Measurements from ENCODE around the gene PARD6G. TPM values are rescaled to one million over a fixed set of nuclear protein-coding genes. Genes with fewer than 3 reads are reported as not detected.

PARD6G gene
- total and polyA plus RNA-seq, 2 experiments from 2014 or later, result 6.9 to 18.5 TPM

- TF ChIP-seq ZNF462 (CRISPR knock-in tag; IDR thresholded peaks at IDR 0.05) (no peak), STAT1 (IDR thresholded peaks at IDR 0.05; ENCODE audit: unreplicated experiment) (no peak), ZNF331 (CRISPR knock-in tag; IDR thresholded peaks at IDR 0.05; ENCODE audit: low read depth) (no peak), ZNF114 (CRISPR knock-in tag; IDR thresholded peaks at IDR 0.05) (no peak), CTCF (conservative IDR thresholded peaks at IDR 0.05; ENCODE audit: low read depth in 2 of 2) (no peak), POLR2AphosphoS5 (IDR thresholded peaks at IDR 0.05; ENCODE audit: low read depth) (no peak)
Observed at GRCh38 chr18:80229363-80229762, 18.0 kb downstream of the PARD6G start (continued).

GRCh38 chr18:80228051-80228848, 19.1 kb downstream of the PARD6G start:
- Histone ChIP-seq H3K9me2 (ENCODE audit: insufficient read depth) (no peaks in the 10 kb centered on the region), H2AFZ (no peak overlapping the region), H3K4me1 (ENCODE audit: insufficient read depth) (peaks cover 9% of the 10 kb centered on the region), H4K20me1 (replicated peaks; ENCODE audit: insufficient read depth) (0 out of 2 replicates have a peak, but pooled peaks cover 5% of the 10 kb centered on the region), H3K4me2 (no peak overlapping the region), H3K79me2 (replicated peaks; ENCODE audit: insufficient read depth) (0 out of 2 replicates have a peak, but pooled peaks cover 4% of the 10 kb centered on the region), H3K4me3 (no peak overlapping the region), H3K36me3 (ENCODE audit: insufficient read depth) (no peaks in the 10 kb centered on the region), H3F3A (replicated peaks; ENCODE audit: low read depth) (no peaks in the 10 kb centered on the region), H3K27me3 (ENCODE audit: insufficient read depth) (no peaks in the 10 kb centered on the region), H3K27ac (ENCODE audit: low read depth) (no peak overlapping the region)
- no peaks in the 10 kb centered on the region for H3K36me3 Mint-ChIP-seq (ENCODE audit: low read depth)
- peaks cover 14% of the 10 kb centered on the region for H3K4me1 Mint-ChIP-seq
- no peaks in the 10 kb centered on the region; the same call in 2 of the 3 replicates for H3K9me3 Mint-ChIP-seq
- DNase-seq (ENCODE audit: low spot score) (no peak), ATAC-seq (peak; percentile 73)
- no peak overlapping the region for H3K27ac Mint-ChIP-seq
- H3K4me3 Mint-ChIP-seq, result no peak overlapping the region
- peaks cover 5% of the 10 kb centered on the region for H3K27me3 Mint-ChIP-seq (ENCODE audit: insufficient read depth, low read depth, poor library complexity)
- no peak for TF ChIP-seq JUNB (IDR thresholded peaks at IDR 0.05; ENCODE audit: unreplicated experiment)
- TF ChIP-seq EZH2 (IDR thresholded peaks at IDR 0.05; ENCODE audit: low read depth, unreplicated experiment), result no peak
- TF ChIP-seq CREB1 (CRISPR knock-in tag; IDR thresholded peaks at IDR 0.05; ENCODE audit: low read depth), result no peak
- no peak for TF ChIP-seq ZNF114 (CRISPR knock-in tag; IDR thresholded peaks at IDR 0.05)
- TF ChIP-seq ZNF331 (CRISPR knock-in tag; IDR thresholded peaks at IDR 0.05; ENCODE audit: low read depth), result no peak
- no peak for TF ChIP-seq CTCF (conservative IDR thresholded peaks at IDR 0.05; ENCODE audit: low read depth in 2 of 2)
- no peak for TF ChIP-seq NANOG (IDR thresholded peaks at IDR 0.05; ENCODE audit: borderline replicate concordance)
- no peak for TF ChIP-seq STAT1 (IDR thresholded peaks at IDR 0.05; ENCODE audit: unreplicated experiment)
